ENCODE measurements around the gene FAM163B. TPM values are rescaled to one million over a fixed set of nuclear protein-coding genes. Genes with fewer than 3 reads are reported as not detected.

Gene FAM163B
- total and polyA plus RNA-seq, 7 experiments from 2014 or later: not detected

DNA sequence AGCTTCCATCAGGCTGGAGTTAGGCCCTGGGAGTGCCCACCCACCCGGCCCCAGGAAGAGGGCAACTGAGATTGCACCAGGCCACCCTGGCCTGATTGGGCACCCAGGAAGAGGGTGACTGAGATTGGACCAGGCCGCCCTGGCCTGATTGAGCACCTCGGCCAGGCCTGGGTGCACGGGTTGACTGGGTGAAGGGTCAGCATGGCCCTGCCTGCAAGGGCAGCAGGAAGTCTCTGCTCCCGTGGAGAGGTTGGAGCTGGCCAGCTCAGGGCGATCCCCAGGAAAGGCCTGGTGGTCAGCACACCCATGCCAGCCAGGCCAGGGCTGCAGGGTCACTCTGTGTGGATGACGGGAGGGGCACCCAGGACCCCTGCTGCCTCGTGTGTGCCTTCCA is 62.9 kb downstream of the FAM163B start:
- H3K36me3 ChIP-seq (ENCODE audit: control insufficient read depth in 2 of 3, insufficient read depth in 3 of 3, low read length in 3 of 3): no peaks in the 10 kb centered on the region
- no peak overlapping the region for H3K27ac Mint-ChIP-seq
- ATAC-seq (no peak), DNase-seq (no peak)
- ChIA-PET CTCF (no interaction called here), POLR2A (no interaction called here)
- H3K9me3 Mint-ChIP-seq: no peaks in the 10 kb centered on the region
- no peak overlapping the region for H3K4me3 Mint-ChIP-seq
- H3K36me3 Mint-ChIP-seq: peaks cover 0 to 16% (median 0%) of the 10 kb centered on the region in 5 donors
- no peaks in the 10 kb centered on the region for H3K27me3 ChIP-seq (ENCODE audit: control insufficient read depth in 2 of 2, insufficient read depth in 2 of 2, low read length in 2 of 2)
- no peak overlapping the region for H3K27ac ChIP-seq (ENCODE audit: low read depth, low read length)
- no peaks in the 10 kb centered on the region for H3K4me1 Mint-ChIP-seq
- H3K9me3 ChIP-seq (ENCODE audit: control insufficient read depth in 2 of 3, low read length in 3 of 3): no peaks in the 10 kb centered on the region
- no peaks in the 10 kb centered on the region for H3K4me1 ChIP-seq (ENCODE audit: control insufficient read depth in 2 of 2, insufficient read depth in 2 of 2, low read length in 2 of 2)
- intact Hi-C loops (cut with micrococcal nuclease): no loop called here
- no peak overlapping the region for H3K4me3 ChIP-seq (ENCODE audit: low read length)
- peaks cover 0 to 4% (median 0%) of the 10 kb centered on the region in 5 donors for H3K27me3 Mint-ChIP-seq

DNA sequence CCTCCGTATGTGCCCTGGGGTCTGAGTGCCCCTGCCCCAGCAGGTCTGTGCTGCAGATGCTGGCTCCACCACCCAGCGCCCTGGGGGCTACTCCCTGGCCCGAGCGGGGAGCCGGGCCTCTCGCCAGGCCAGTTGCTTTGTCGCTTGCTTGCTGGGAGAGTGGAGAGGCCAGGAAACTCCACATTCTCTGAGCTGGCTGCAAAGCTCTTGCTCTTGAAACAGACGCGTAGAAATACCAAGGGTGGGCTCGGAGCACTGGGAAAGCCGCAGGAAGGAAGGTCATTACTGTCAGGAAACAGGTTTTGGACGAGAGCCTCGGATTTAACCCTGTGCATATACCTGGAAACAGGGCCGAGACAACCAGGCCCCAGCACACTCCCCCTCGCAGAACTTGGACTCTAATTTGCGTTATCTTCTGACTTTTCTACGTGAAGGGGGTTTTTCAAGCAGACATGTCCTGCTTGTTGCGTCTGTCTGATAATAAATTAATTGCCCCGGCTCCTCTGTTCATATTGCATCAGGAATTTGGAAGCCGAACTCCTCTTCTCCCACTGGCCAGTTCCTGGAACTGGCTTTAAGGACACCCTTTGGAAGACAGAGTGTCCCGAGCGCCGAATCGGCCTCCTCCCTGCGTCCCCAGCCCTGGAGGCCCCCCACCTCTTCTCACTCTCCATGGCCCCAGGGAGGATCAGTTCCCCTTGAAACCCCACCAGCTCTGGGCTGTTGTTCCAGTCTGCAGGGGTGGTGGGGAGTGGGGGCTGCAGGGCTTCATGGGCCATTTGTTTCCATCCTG is 63.5 kb downstream of the FAM163B start:
- ChIA-PET CTCF (no interaction called here), POLR2A (no interaction called here)
- ATAC-seq: no peak
- Histone ChIP-seq H3K9me3 (ENCODE audit: control insufficient read depth in 2 of 3, low read length in 3 of 3) (no peaks in the 10 kb centered on the region), H3K4me1 (ENCODE audit: control insufficient read depth in 2 of 2, insufficient read depth in 2 of 2, low read length in 2 of 2) (no peaks in the 10 kb centered on the region), H3K27me3 (ENCODE audit: control insufficient read depth in 2 of 2, insufficient read depth in 2 of 2, low read length in 2 of 2) (no peaks in the 10 kb centered on the region), H3K36me3 (ENCODE audit: control insufficient read depth in 2 of 3, insufficient read depth in 3 of 3, low read length in 3 of 3) (no peaks in the 10 kb centered on the region), H3K27ac (ENCODE audit: low read depth, low read length) (no peak overlapping the region), H3K4me3 (ENCODE audit: low read length) (no peak overlapping the region)
- H3K9me3 Mint-ChIP-seq: no peaks in the 10 kb centered on the region
- no peaks in the 10 kb centered on the region for H3K4me1 Mint-ChIP-seq
- no peak overlapping the region for H3K4me3 Mint-ChIP-seq
- H3K36me3 Mint-ChIP-seq: peaks cover 0 to 11% (median 0%) of the 10 kb centered on the region in 5 donors
- intact Hi-C loops (cut with micrococcal nuclease): no loop called here
- no peak overlapping the region for H3K27ac Mint-ChIP-seq
- H3K27me3 Mint-ChIP-seq: no peaks in the 10 kb centered on the region
- DNase-seq: no peak

DNA sequence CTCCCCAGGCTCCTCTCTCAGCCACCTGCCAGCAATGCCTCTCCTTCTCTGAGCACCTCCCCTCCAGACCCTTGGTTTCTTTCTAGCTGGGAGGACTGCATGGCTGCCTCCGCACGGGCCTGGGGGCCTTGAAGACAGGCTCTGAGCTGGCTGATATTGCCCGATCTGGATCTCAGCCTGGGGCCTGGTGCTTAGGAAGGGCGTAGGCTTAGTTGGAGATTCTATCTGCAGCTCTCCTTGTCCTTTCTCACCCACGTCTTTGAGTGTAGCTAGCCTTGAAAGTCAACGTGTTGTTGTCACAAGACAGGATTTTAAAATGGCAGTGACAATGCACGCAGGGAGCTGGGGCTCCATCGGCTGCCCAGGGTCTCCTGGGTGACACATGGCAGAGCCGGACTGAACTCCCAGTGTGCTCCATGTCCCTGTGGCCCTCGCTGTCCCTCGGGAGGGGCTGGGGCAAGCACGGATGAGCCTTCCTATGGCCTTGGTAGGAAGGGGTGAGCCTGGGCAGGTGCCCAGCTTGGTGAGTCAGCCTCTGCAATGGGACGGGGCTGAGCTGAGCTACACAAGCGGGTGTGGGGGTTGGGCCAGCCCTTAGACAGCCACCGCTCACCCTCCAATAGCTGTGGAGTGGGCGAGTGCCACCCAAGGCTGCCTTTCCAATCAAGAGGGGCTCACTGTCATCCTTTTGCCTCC is 65.3 kb downstream of the FAM163B start:
- no peak for DNase-seq
- Histone ChIP-seq H3K4me1 (ENCODE audit: control insufficient read depth in 2 of 2, insufficient read depth in 2 of 2, low read length in 2 of 2) (no peaks in the 10 kb centered on the region), H3K27me3 (ENCODE audit: control insufficient read depth in 2 of 2, insufficient read depth in 2 of 2, low read length in 2 of 2) (no peaks in the 10 kb centered on the region), H3K4me3 (ENCODE audit: low read length) (no peak overlapping the region), H3K9me3 (ENCODE audit: control insufficient read depth in 2 of 3, low read length in 3 of 3) (no peaks in the 10 kb centered on the region), H3K27ac (ENCODE audit: low read depth, low read length) (no peak overlapping the region), H3K36me3 (ENCODE audit: control insufficient read depth in 2 of 3, insufficient read depth in 3 of 3, low read length in 3 of 3) (no peaks in the 10 kb centered on the region)
- ChIA-PET POLR2A (no interaction called here), CTCF (no interaction called here)
- ATAC-seq: no peak
- Mint-ChIP-seq H3K36me3 (peaks cover 0 to 10% (median 0%) of the 10 kb centered on the region in 5 donors), H3K4me3 (no peak overlapping the region), H3K9me3 (no peaks in the 10 kb centered on the region), H3K27ac (no peak overlapping the region), H3K4me1 (peaks cover 0 to 5% (median 0%) of the 10 kb centered on the region in 7 donors), H3K27me3 (peaks cover 0 to 4% (median 0%) of the 10 kb centered on the region in 5 donors)
- intact Hi-C loops (cut with micrococcal nuclease): no loop called here

DNA sequence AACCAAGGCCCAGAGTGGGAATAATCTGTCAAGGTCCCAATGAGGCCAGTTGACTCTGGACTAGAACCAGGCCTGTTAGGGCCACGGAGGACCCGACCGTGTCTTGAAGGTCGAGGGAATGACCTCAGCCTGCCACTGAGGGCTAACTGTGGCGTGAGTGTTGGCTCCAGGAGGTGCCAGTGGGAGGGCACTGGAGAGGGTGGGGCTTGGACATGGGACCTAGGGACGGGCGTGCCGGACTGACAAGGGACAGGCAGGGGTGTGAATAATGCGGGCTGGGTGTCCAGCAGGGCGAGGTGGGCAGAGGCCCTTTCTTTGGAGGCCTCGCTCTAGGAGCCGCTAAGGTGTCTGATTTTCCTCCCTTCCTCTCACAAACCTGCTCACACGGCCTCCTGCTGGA is 67.2 kb downstream of the FAM163B start:
- peak overlapping the region in 1 of 9 donors; percentile 65 for H3K27ac Mint-ChIP-seq
- POLR2A ChIA-PET: interaction anchor here (0.7 kb wide), 1 partner anchor 237 kb away, joined by 3 read pairs; no protein-coding TSS in a partner anchor
- CTCF ChIA-PET: no interaction called here

DNA sequence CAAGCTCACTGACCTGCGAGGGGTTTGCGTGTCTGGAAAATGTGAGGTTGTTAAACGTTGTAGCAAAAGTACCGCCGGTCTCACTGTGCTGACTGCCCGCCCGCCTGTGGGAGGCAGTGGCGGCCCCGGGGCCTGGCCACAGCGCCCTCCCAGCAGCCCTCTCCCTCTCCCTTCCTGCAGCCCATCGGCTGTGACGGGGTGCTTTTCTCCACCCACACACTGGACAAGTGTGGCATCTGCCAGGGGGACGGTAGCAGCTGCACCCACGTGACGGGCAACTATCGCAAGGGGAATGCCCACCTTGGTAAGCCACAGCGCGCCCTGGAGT is 68.5 kb downstream of the FAM163B start:
- H3K27me3 ChIP-seq (ENCODE audit: control insufficient read depth in 2 of 2, insufficient read depth in 2 of 2, low read length in 2 of 2): no peaks in the 10 kb centered on the region
- H3K36me3 ChIP-seq (ENCODE audit: control insufficient read depth in 2 of 3, insufficient read depth in 3 of 3, low read length in 3 of 3): no peaks in the 10 kb centered on the region
- Mint-ChIP-seq H3K27ac (no peak overlapping the region), H3K9me3 (no peaks in the 10 kb centered on the region), H3K4me1 (peaks cover 0 to 6% (median under 1%) of the 10 kb centered on the region in 7 donors), H3K36me3 (peaks cover 0 to 6% (median 0%) of the 10 kb centered on the region in 5 donors), H3K27me3 (peaks cover 0 to 5% (median 0%) of the 10 kb centered on the region in 5 donors), H3K4me3 (no peak overlapping the region)
- H3K4me3 ChIP-seq (ENCODE audit: low read length): no peak overlapping the region
- ATAC-seq: no peak
- ChIA-PET POLR2A (no interaction called here), CTCF (interaction anchor here (0.6 kb wide), 1 partner anchor 77 kb away, joined by 3 read pairs; no protein-coding TSS in a partner anchor)
- H3K27ac ChIP-seq (ENCODE audit: low read depth, low read length): no peak overlapping the region
- no peaks in the 10 kb centered on the region for H3K4me1 ChIP-seq (ENCODE audit: control insufficient read depth in 2 of 2, insufficient read depth in 2 of 2, low read length in 2 of 2)
- intact Hi-C loops (cut with micrococcal nuclease): no loop called here
- no peaks in the 10 kb centered on the region for H3K9me3 ChIP-seq (ENCODE audit: control insufficient read depth in 2 of 3, low read length in 3 of 3)
- no peak for DNase-seq

More for the DNA sequence above, 67.2 kb downstream of the FAM163B start:
- peaks cover 0 to 5% (median 0%) of the 10 kb centered on the region in 7 donors for H3K4me1 Mint-ChIP-seq
- no peak overlapping the region for H3K4me3 Mint-ChIP-seq
- Histone ChIP-seq H3K9me3 (ENCODE audit: control insufficient read depth in 2 of 3, low read length in 3 of 3) (no peaks in the 10 kb centered on the region), H3K27me3 (ENCODE audit: control insufficient read depth in 2 of 2, insufficient read depth in 2 of 2, low read length in 2 of 2) (no peaks in the 10 kb centered on the region), H3K27ac (ENCODE audit: low read depth, low read length) (no peak overlapping the region), H3K4me3 (ENCODE audit: low read length) (no peak overlapping the region), H3K4me1 (ENCODE audit: control insufficient read depth in 2 of 2, insufficient read depth in 2 of 2, low read length in 2 of 2) (no peaks in the 10 kb centered on the region), H3K36me3 (ENCODE audit: control insufficient read depth in 2 of 3, insufficient read depth in 3 of 3, low read length in 3 of 3) (no peaks in the 10 kb centered on the region)
- no peak for ATAC-seq
- H3K36me3 Mint-ChIP-seq: peaks cover 0 to 6% (median 0%) of the 10 kb centered on the region in 5 donors
- no peak for DNase-seq
- peaks cover 0 to 4% (median 0%) of the 10 kb centered on the region in 5 donors for H3K27me3 Mint-ChIP-seq
- intact Hi-C loops (cut with micrococcal nuclease): no loop called here
- no peaks in the 10 kb centered on the region for H3K9me3 Mint-ChIP-seq

DNA sequence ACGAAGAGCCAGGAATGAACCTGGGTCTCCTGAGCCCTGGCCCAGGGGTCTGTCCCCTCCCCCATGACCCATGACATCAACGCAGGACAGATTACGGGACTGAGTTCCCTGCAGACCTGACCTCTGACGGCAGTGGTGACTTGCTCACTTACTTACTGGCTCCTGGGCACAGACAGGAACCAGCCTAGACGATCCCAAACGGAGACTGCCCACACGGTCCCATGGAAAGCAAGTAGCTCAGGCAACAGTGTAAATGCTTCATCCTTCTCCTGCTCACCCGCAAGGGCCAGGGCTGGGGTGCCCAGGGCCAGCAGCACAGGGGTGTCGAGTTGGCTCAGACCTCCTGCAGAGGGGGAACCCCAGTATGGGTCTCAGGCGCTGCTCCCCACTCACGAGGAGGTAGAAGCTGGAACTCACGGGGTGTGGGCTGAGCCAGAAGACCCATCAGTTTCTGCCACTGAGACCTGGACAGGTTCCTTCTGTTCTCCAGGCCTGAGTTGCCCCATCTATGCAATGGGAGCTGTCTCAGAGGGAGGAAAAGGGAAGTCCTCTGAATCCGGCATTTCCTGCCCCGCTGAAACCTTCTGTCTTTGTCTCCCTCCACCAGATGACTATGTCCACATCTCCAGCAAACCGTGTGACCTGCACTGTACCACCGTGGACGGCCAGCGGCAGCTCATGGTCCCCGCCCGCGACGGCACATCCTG is 69.0 kb downstream of the FAM163B start:
- Histone ChIP-seq H3K9me3 (ENCODE audit: control insufficient read depth in 2 of 3, low read length in 3 of 3) (no peaks in the 10 kb centered on the region), H3K27ac (ENCODE audit: low read depth, low read length) (no peak overlapping the region), H3K4me3 (ENCODE audit: low read length) (no peak overlapping the region), H3K36me3 (ENCODE audit: control insufficient read depth in 2 of 3, insufficient read depth in 3 of 3, low read length in 3 of 3) (no peaks in the 10 kb centered on the region), H3K27me3 (ENCODE audit: control insufficient read depth in 2 of 2, insufficient read depth in 2 of 2, low read length in 2 of 2) (no peaks in the 10 kb centered on the region), H3K4me1 (ENCODE audit: control insufficient read depth in 2 of 2, insufficient read depth in 2 of 2, low read length in 2 of 2) (no peaks in the 10 kb centered on the region)
- Mint-ChIP-seq H3K27ac (no peak overlapping the region), H3K4me1 (peaks cover 0 to 10% (median 4%) of the 10 kb centered on the region in 7 donors), H3K36me3 (peaks cover 0 to 6% (median 0%) of the 10 kb centered on the region in 5 donors), H3K4me3 (no peak overlapping the region), H3K9me3 (no peaks in the 10 kb centered on the region), H3K27me3 (peaks cover 0 to 8% (median 0%) of the 10 kb centered on the region in 5 donors)
- intact Hi-C loops (cut with micrococcal nuclease): no loop called here
- POLR2A ChIA-PET: no interaction called here
- CTCF ChIA-PET: interaction anchor here (0.6 kb wide), 1 partner anchor 77 kb away, joined by 3 read pairs; no protein-coding TSS in a partner anchor
- DNase-seq (no peak), ATAC-seq (peak; percentile 54)
